GM20000 (cell line): ENCODE data around the gene CNPY1.

Experiments used
- DNase-seq: peaks from one replicate; pipeline ENCODE4 v3.0.0; 2012; ENCODE audit warnings: low spot score
- CTCF ChIP-seq: IDR thresholded peaks from 2 replicates; pipeline ENCODE4 v1.5.1; 2012; ENCODE audit warnings: mild to moderate bottlenecking, control low read depth; ENCODE audit errors: extremely low read depth, missing control alignments

The CNPY1 gene

GRCh38 chr7:155544485-155544884 is 1.9 kb downstream of the CNPY1 start:
- TF ChIP-seq CTCF, result no peak
- DNase-seq, result no peak

DNA sequence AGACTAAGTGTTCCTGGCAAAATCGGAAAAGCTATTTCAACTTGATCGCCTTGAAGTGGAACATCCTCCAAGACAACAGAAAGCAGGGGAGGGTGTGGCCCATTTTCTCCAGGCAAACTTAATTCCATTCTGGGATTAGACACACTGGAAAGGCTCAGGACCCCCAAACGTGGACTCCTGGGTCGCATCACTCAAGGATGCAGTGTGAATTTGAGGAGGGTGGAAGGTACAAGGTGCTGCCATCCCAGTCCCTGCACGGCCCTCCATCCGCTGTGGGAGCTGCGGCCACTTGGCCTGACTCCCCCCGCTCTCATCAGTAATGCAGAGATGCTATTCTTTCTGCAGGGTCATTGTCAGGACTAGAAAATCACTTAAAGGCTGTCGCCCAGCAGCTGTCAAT is 2.4 kb downstream of the CNPY1 start:
- no peak for TF ChIP-seq CTCF
- no peak for DNase-seq

DNA sequence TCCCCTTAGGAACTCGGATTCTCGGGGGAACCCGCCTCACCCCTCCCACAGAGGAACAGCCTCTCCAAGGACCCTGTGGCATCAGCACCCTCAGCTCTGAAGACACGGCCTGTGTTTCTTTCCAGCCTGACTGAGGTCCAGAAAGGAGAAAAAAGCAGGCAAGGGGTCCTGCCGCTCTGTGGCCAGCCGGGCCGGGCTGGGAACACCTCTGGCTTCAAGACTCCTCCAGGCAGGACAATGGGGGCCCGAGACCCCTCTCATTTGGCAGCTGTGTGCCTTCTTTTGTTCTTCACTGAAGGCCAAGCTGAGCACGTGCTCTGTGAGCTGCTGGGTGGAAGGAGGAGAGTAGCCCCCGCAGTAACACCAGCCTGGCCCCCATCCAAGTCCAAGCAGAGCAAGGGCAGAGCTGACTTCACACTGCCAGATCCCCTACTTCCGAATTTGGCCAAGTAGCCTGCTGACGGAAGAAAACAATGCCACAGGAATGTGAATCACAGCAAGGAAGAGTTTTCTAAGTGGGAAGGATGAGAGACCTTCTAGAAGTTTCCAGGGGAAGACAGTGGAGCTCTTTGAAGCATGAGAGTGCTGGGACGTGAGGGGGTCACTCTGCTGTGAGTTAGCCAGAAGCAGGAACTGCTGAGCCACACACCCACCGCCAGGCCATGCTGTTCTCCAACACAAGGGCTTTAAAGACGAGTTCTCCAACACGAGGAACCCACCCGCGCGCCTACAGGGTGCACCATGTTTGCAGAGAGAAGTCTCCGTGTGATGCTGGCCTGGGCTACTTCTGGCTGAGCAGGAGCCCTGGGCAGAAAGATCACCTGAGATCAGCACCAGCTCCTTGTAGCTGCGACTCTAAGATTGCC is 3.1 kb downstream of the CNPY1 start:
- DNase-seq, result no peak
- TF ChIP-seq CTCF, result no peak

DNA sequence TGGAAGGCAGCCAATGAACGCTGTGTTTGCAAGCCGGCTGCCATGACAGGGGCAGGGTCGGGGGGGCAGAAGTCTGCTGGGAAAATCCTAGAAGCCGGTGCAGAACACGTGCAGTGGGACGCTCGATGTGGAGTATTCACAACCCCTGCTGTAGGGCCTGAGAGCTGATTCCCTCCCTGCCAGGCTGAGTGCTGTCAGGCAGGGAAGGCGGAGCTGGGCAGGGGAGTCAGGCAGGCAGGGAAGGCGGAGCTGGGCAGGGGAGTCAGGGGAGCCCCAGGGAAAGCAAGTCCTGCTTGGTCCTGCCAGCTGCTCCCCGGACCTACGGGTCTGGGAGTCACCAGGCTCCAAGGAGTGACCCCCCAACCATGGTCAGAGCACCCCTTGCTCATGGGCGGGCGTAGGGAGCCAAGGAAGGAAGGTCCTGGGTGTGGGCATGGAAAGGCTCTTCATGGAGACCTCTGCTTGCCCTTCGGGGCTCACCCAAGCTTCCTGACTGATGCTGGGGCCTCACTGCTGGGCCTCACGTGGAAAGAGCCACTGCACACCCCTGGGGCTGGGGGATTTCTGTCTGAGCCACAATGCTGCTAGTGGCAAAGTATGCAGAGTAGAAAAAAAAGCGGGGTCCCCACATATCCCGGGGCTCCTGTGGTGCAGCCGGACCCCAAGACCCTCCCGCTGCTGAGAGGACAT is 4.2 kb downstream of the CNPY1 start:
- no peak for TF ChIP-seq CTCF
- DNase-seq, result no peak

- TF ChIP-seq CTCF, result no peak
- no peak for DNase-seq
Measured at GRCh38 chr7:155540553-155540952, 5.8 kb downstream of the CNPY1 start.

- no peak for DNase-seq
- TF ChIP-seq CTCF, result no peak
Measured at GRCh38 chr7:155538293-155538692, 8.1 kb downstream of the CNPY1 start.

DNA sequence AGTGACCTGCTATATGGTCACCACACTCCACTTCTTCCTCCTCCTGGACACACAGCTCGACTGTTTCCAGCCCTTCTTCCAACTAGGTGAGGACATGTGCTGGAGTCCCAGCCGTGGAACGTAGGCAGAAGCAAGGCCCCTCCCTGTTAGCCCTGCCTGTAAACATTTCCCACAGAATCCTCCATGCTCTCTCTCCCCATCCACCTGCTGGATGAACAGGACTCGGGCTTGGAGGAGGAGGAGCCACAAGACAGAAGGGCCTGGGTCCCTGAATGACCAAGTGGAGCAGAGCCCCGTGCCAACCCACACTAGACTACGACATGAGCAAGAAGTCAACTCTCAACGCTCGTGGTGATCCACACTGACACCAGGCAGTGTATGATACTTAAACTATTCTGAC is 9.9 kb downstream of the CNPY1 start:
- no peak for TF ChIP-seq CTCF
- DNase-seq, result no peak
